CD4-positive, alpha-beta T cell treated with Interleukin-17A for 1 hour (primary cell): ENCODE measurements around the gene DNAH1.
A peak's percentile ranks its signal among the peaks of the same experiment; 100 is the strongest.

Source experiments
- DNase-seq: peaks from one replicate; pipeline ENCODE4 v3.0.0-alpha.2; 2020

DNAH1 gene

GRCh38 chr3:52406791-52407510, 90.8 kb downstream of the DNAH1 start:
- DNase-seq = no peak

GRCh38 chr3:52407779-52408178, 91.7 kb downstream of the DNAH1 start:
- DNase-seq = no peak

GRCh38 chr3:52408466-52408865, 92.3 kb downstream of the DNAH1 start:
- DNase-seq = no peak

- no peak for DNase-seq
These were observed 99.7 kb downstream of the DNAH1 start for GRCh38 chr3:52415800-52416199.

- no peak for DNase-seq
These were observed 104.3 kb downstream of the DNAH1 start for GRCh38 chr3:52420388-52420787.

- DNase-seq = no peak
These were observed 106.5 kb downstream of the DNAH1 start for GRCh38 chr3:52422669-52423068.

GRCh38 chr3:52423173-52423572, 107.1 kb downstream of the DNAH1 start:
- no peak for DNase-seq

- DNase-seq = peak; percentile 62
These were observed 112.3 kb downstream of the DNAH1 start for GRCh38 chr3:52428151-52429005.

- no peak for DNase-seq
These were observed 112.9 kb downstream of the DNAH1 start for GRCh38 chr3:52429031-52429430.

GRCh38 chr3:52429779-52430415, 113.8 kb downstream of the DNAH1 start:
- DNase-seq = no peak

- DNase-seq = no peak
These were observed 114.3 kb downstream of the DNAH1 start for GRCh38 chr3:52430416-52430810.

GRCh38 chr3:52431459-52432223, 115.5 kb downstream of the DNAH1 start:
- DNase-seq = no peak

GRCh38 chr3:52432225-52432624, 116.1 kb downstream of the DNAH1 start:
- DNase-seq = no peak

- no peak for DNase-seq
These were observed 116.6 kb downstream of the DNAH1 start for GRCh38 chr3:52432691-52433141.

GRCh38 chr3:52433328-52433995, 117.3 kb downstream of the DNAH1 start:
- DNase-seq = no peak

GRCh38 chr3:52433996-52434479, 117.9 kb downstream of the DNAH1 start:
- no peak for DNase-seq

GRCh38 chr3:52434491-52435115, 118.5 kb downstream of the DNAH1 start:
- DNase-seq = no peak

- DNase-seq = no peak
These were observed 119.4 kb downstream of the DNAH1 start for GRCh38 chr3:52435246-52436101.

GRCh38 chr3:52436500-52437149, 120.5 kb downstream of the DNAH1 start:
- no peak for DNase-seq
